Left cardiac atrium (tissue), 4 donors: Measurements from ENCODE around the gene ARHGAP44. TPM values are rescaled to one million over a fixed set of nuclear protein-coding genes. Genes with fewer than 3 reads are reported as not detected.
"Not testable (repeated sequence)": the region's sequence is repeated elsewhere in the genome, so short reads cannot be mapped to it uniquely, and the experiment has no call there.

Source experiments
- ATAC-seq, 2 donors: fragments of 200-7000 bp; cut with Tn5 transposase; one replicate each; pipeline ENCODE4 v1.9.1; 2020; ENCODE audit warnings: mild to moderate bottlenecking in 2 of 2, moderate library complexity in 2 of 2
- DNase-seq: peaks from one replicate; pipeline ENCODE4 v3.0.0-alpha.2; 2020
- intact Hi-C, 2 donors: fragments of 100-400 bp; cut with DNase I; formaldehyde crosslinking; loops; one replicate each; pipeline versions ENCODE4 v1.14.1 to v1.15.1; 2022 to 2023
- total RNA-seq, 2 donors: library from RNA; stranded (reverse); fragmentation: NEBNext Ultra II Directional; extraction: Animal tissue kit (Norgen Biotek cat#: 25700); gene quantifications; one replicate each; pipeline ENCODE4 v1.2.1, GENCODE V29; 2021
- donor health status: DM: no; HTN: yes; CAD: no.
- donor health status: DM: no; HTN: yes; CAD: no; lungs with severe emphysema.
- donor health status: DM: yes; HTN: yes; CAD: no.
- donor health status: Dilated cardiomyopathy.

Gene ARHGAP44
- total RNA-seq, 2 donors from 2014 or later = 7.7 to 10.8 TPM

- DNase-seq, intact Hi-C loops, ATAC-seq: not testable (repeated sequence)
These were observed 84.3 kb downstream of the ARHGAP44 start for GRCh38 chr17:12873415-12874125.

GRCh38 chr17:12877953-12878669 is 88.8 kb downstream of the ARHGAP44 start:
- intact Hi-C loops = no loop called here
- ATAC-seq (no peak), DNase-seq (no peak)

- DNase-seq, intact Hi-C loops, ATAC-seq: not testable (repeated sequence)
These were observed 89.8 kb downstream of the ARHGAP44 start for GRCh38 chr17:12879096-12879495.

- DNase-seq (no peak), ATAC-seq (no peak)
- intact Hi-C loops = no loop called here
These were observed 94.2 kb downstream of the ARHGAP44 start for GRCh38 chr17:12883472-12883871.

GRCh38 chr17:12887088-12887487 is 97.8 kb downstream of the ARHGAP44 start:
- intact Hi-C loops = no loop called here
- ATAC-seq = no peak
- no peak for DNase-seq

GRCh38 chr17:12896180-12896785 is 107.0 kb downstream of the ARHGAP44 start:
- ATAC-seq = no peak
- DNase-seq = no peak
- intact Hi-C loops = no loop called here

GRCh38 chr17:12898110-12898509 is 108.8 kb downstream of the ARHGAP44 start:
- DNase-seq (no peak), ATAC-seq (no peak)
- intact Hi-C loops = no loop called here

- ATAC-seq (no peak), DNase-seq (no peak)
- intact Hi-C loops = no loop called here
These were observed 110.3 kb downstream of the ARHGAP44 start for GRCh38 chr17:12899604-12900003.

- DNase-seq = no peak
- intact Hi-C loops = no loop called here
- no peak for ATAC-seq
These were observed 111.2 kb downstream of the ARHGAP44 start for GRCh38 chr17:12900474-12900873.

GRCh38 chr17:12902046-12902445 is 112.7 kb downstream of the ARHGAP44 start:
- no peak for DNase-seq
- intact Hi-C loops = no loop called here
- ATAC-seq = no peak

- ATAC-seq = no peak
- intact Hi-C loops = no loop called here
These were observed 118.2 kb downstream of the ARHGAP44 start for GRCh38 chr17:12907477-12907876.

GRCh38 chr17:12909046-12909445 is 119.7 kb downstream of the ARHGAP44 start:
- no peak for ATAC-seq
- intact Hi-C loops = no loop called here
- DNase-seq = no peak

More at GRCh38 chr17:12907477-12907876, 118.2 kb downstream of the ARHGAP44 start:
- no peak for DNase-seq

GRCh38 chr17:12909511-12909910 is 120.2 kb downstream of the ARHGAP44 start:
- no peak for ATAC-seq
- DNase-seq = no peak
- intact Hi-C loops = no loop called here

- intact Hi-C loops = no loop called here
- DNase-seq = no peak
These were observed 121.9 kb downstream of the ARHGAP44 start for GRCh38 chr17:12911239-12911638.

GRCh38 chr17:12917399-12917798 is 128.1 kb downstream of the ARHGAP44 start:
- peak in 1 of 2 donors; percentile 27 for ATAC-seq
- DNase-seq = no peak
- intact Hi-C loops = no loop called here

More at GRCh38 chr17:12911239-12911638, 121.9 kb downstream of the ARHGAP44 start:
- ATAC-seq = no peak

GRCh38 chr17:12918142-12918541 is 128.8 kb downstream of the ARHGAP44 start:
- intact Hi-C loops = no loop called here
- ATAC-seq (peak in 1 of 2 donors; percentile 42), DNase-seq (no peak)

GRCh38 chr17:12922120-12922519 is 132.8 kb downstream of the ARHGAP44 start:
- no peak for ATAC-seq
- DNase-seq = no peak
- intact Hi-C loops = no loop called here

GRCh38 chr17:12924614-12925013 is 135.3 kb downstream of the ARHGAP44 start:
- DNase-seq = no peak
- no peak for ATAC-seq
- intact Hi-C loops = loop anchor here in 1 of 2 donors (5.0 kb wide), 1 partner anchor 78 kb away; no protein-coding TSS in a partner anchor

- ATAC-seq (no peak), DNase-seq (no peak)
- intact Hi-C loops = loop anchor here in 1 of 2 donors (5.0 kb wide), 1 partner anchor 75 kb away; no protein-coding TSS in a partner anchor
These were observed 137.7 kb downstream of the ARHGAP44 start for GRCh38 chr17:12927001-12927400.
